Vagina (tissue), 2 donors: ENCODE results near the gene GTF2H1. TPM values are rescaled to one million over a fixed set of nuclear protein-coding genes. Genes with fewer than 3 reads are reported as not detected.
"Not testable (repeated sequence)": the region's sequence is repeated elsewhere in the genome, so short reads cannot be mapped to it uniquely, and the experiment has no call there.

Experiments used
- DNase-seq, 2 donors: peaks; one replicate each; pipeline ENCODE4 v3.0.0-alpha.2; 2017; ENCODE audit errors: extremely low spot score in 2 of 2
- H3K27ac ChIP-seq: fragments of 200-600 bp; sonication (generic); one replicate; pipeline ENCODE4 v1.5.1; 2019
- H3K27me3 ChIP-seq: fragments of 200-600 bp; sonication (generic); one replicate; pipeline ENCODE4 v1.5.1; 2019
- H3K36me3 ChIP-seq, 2 donors: fragments of 200-600 bp; sonication (generic); one replicate each; pipeline ENCODE4 v1.5.1; 2017 to 2019
- H3K4me1 ChIP-seq: fragments of 200-600 bp; sonication (generic); one replicate; pipeline ENCODE4 v1.5.1; 2019
- H3K4me3 ChIP-seq, 2 donors: fragments of 200-600 bp; sonication (generic); 1 replicate in 1 of 2; 2 replicates in 1 of 2; pipeline ENCODE4 v1.5.1; 2016 to 2019
- H3K9me3 ChIP-seq: fragments of 200-600 bp; sonication (generic); one replicate; pipeline ENCODE4 v1.5.1; 2019
- CTCF ChIP-seq, 3 experiments: fragments of 450-650 bp in 2 of 3; fragments of 200-600 bp in 1 of 3; sonication (generic) in 1 of 3; IDR thresholded peaks; one replicate each; pipeline ENCODE4 v1.5.1; 2017 to 2019; ENCODE audit warnings: antibody characterized with exemption in 3 of 3, mild to moderate bottlenecking in 2 of 3, moderate library complexity in 2 of 3
- POLR2A ChIP-seq, 2 donors: fragments of 450-650 bp; IDR thresholded peaks; one replicate each; pipeline ENCODE4 v1.6.1; 2017; ENCODE audit warnings: antibody characterized with exemption in 2 of 2, mild to moderate bottlenecking in 2 of 2, moderate library complexity in 2 of 2
- POLR2AphosphoS5 ChIP-seq, 2 donors: sonication (generic); formaldehyde crosslinking; IDR thresholded peaks; one replicate each; pipeline ENCODE4 v1.9.0; 2017; ENCODE audit warnings: antibody characterized with exemption in 2 of 2, mild to moderate bottlenecking in 2 of 2, low read depth in 1 of 2; ENCODE audit not compliant: insufficient read depth in 1 of 2
- intact Hi-C: fragments of 100-400 bp; cut with DNase I; formaldehyde crosslinking; loops from one replicate; pipeline ENCODE4 v1.15.1; 2023
- microRNA-seq: library from miRNA; unstranded; fragments of <30 nt; microRNA quantifications from one replicate; pipeline ENCODE4, GENCODE V29; 2017; ENCODE audit warnings: borderline number of aligned reads, borderline replicate concordance
- small RNA-seq: library from RNA; depleted of rRNA; stranded (forward); fragments of <200 nt; gene quantifications from one replicate; pipeline ENCODE3, GENCODE V24; 2016
- total RNA-seq: library from RNA; depleted of rRNA; stranded (reverse); fragments of >200 nt; gene quantifications from one replicate; pipeline ENCODE4 v1.2.3, GENCODE V29; 2016

Gene GTF2H1
- total RNA-seq, 1 donor from 2014 or later = 64.1 TPM

GRCh38 chr11:18404062-18404461 is 81.7 kb downstream of the GTF2H1 start:
- Histone ChIP-seq H3K27ac (no peak overlapping the region), H3K27me3 (no peaks in the 10 kb centered on the region), H3K4me3 (no peak overlapping the region), H3K4me1 (no peaks in the 10 kb centered on the region), H3K36me3 (peaks cover 0 to 97% of the 10 kb centered on the region in 2 donors), H3K9me3 (no peaks in the 10 kb centered on the region)
- intact Hi-C loops = loop anchor here (10.0 kb wide), 1 partner anchor 101 kb away; no protein-coding TSS in a partner anchor
- TF ChIP-seq CTCF (IDR thresholded peaks at IDR 0.05) (no peak), POLR2A (IDR thresholded peaks at IDR 0.05) (no peak), POLR2AphosphoS5 (IDR thresholded peaks at IDR 0.05; ENCODE audit: insufficient read depth in 1 of 2, low read depth in 1 of 2) (no peak)
- no peak for DNase-seq

GRCh38 chr11:18407400-18407799 is 85.0 kb downstream of the GTF2H1 start:
- not testable (repeated sequence) for H3K4me1 ChIP-seq, H3K4me3 ChIP-seq, H3K27me3 ChIP-seq, H3K9me3 ChIP-seq, DNase-seq, H3K27ac ChIP-seq
- peaks cover 0 to 65% of the 10 kb centered on the region in 2 donors for H3K36me3 ChIP-seq
- intact Hi-C loops = loop anchor here (10.0 kb wide), 1 partner anchor 97 kb away; no protein-coding TSS in a partner anchor

GRCh38 chr11:18408558-18409291 is 86.4 kb downstream of the GTF2H1 start:
- peaks cover 0 to 52% of the 10 kb centered on the region in 2 donors for H3K36me3 ChIP-seq
- H3K4me1 ChIP-seq = peaks cover 6% of the 10 kb centered on the region
- intact Hi-C loops = loop anchor here (10.0 kb wide), 1 partner anchor 96 kb away; no protein-coding TSS in a partner anchor
- no peak overlapping the region for H3K4me3 ChIP-seq
- H3K27me3 ChIP-seq = no peaks in the 10 kb centered on the region
- no peak for TF ChIP-seq CTCF (IDR thresholded peaks at IDR 0.05)
- no peak for TF ChIP-seq POLR2AphosphoS5 (IDR thresholded peaks at IDR 0.05; ENCODE audit: insufficient read depth in 1 of 2, low read depth in 1 of 2)
- no peak for TF ChIP-seq POLR2A (IDR thresholded peaks at IDR 0.05)
- no peaks in the 10 kb centered on the region for H3K9me3 ChIP-seq
- no peak overlapping the region for H3K27ac ChIP-seq
- DNase-seq = no peak

- peaks cover 6% of the 10 kb centered on the region for H3K4me1 ChIP-seq
- no peaks in the 10 kb centered on the region for H3K9me3 ChIP-seq
- TF ChIP-seq POLR2A (IDR thresholded peaks at IDR 0.05) (no peak), POLR2AphosphoS5 (IDR thresholded peaks at IDR 0.05; ENCODE audit: insufficient read depth in 1 of 2, low read depth in 1 of 2) (no peak)
- no peaks in the 10 kb centered on the region for H3K27me3 ChIP-seq
- no peak overlapping the region for H3K27ac ChIP-seq
- no peaks in the 10 kb centered on the region for H3K36me3 ChIP-seq
- H3K4me3 ChIP-seq = no peak overlapping the region
- intact Hi-C loops = no loop called here
- DNase-seq = no peak
Measured at GRCh38 chr11:18416459-18416858, 94.1 kb downstream of the GTF2H1 start.

Small RNA genes within 50 kb of the gene (microRNA-seq; reads per million reads assigned to microRNA genes)
- gene MIR3159 = not detected

Small RNA genes within 50 kb of the gene (small RNA-seq; reads per million reads assigned to genes)
- not detected for gene MIR3159

Other genes starting within 250 kb of the GTF2H1 start
- 15.2 TPM for gene SAAL1, start 216.5 kb upstream of the GTF2H1 start, total RNA-seq
- not detected for gene MRGPRX3, start 190.0 kb upstream of the GTF2H1 start, total RNA-seq
- gene MRGPRX4, start 149.7 kb upstream of the GTF2H1 start, total RNA-seq = not detected
- 1.7 TPM for gene SAA4, start 85.8 kb upstream of the GTF2H1 start, total RNA-seq
- 19.4 TPM for gene SAA2, start 73.9 kb upstream of the GTF2H1 start, total RNA-seq
- gene SAA1, start 56.3 kb upstream of the GTF2H1 start, total RNA-seq = 60.4 TPM
- 17.4 TPM for gene HPS5, start 427 bp upstream of the GTF2H1 start, total RNA-seq
- gene LDHA, start 72.0 kb downstream of the GTF2H1 start, total RNA-seq = 461 TPM
- gene LDHC, start 89.8 kb downstream of the GTF2H1 start, total RNA-seq = not detected
- not detected for gene LDHAL6A, start 133.3 kb downstream of the GTF2H1 start, total RNA-seq
- gene TSG101, start 204.4 kb downstream of the GTF2H1 start, total RNA-seq = 46.4 TPM